GM10248 (cell line): Measurements from ENCODE around the gene MINPP1.

Experiments
- CTCF ChIA-PET: fragments of 300-600 bp; sonication (Branson Sonifier 250); formaldehyde crosslinking; extraction: SDS; loops from one replicate; lab custom pipeline; 2021; ENCODE audit warnings: antibody characterized with exemption; lab: Yijun Ruan, JAX
- POLR2A ChIA-PET: fragments of 350-650 bp; sonication (Branson Sonifier 250); formaldehyde crosslinking; extraction: SDS; loops from one replicate; lab custom pipeline; 2020; ENCODE audit warnings: antibody characterized with exemption; lab: Yijun Ruan, JAX
- DNase-seq: peaks from one replicate; pipeline ENCODE4 v3.0.0; 2012; ENCODE audit errors: extremely low spot score
- CTCF ChIP-seq: IDR thresholded peaks from 2 replicates; pipeline ENCODE4 v1.5.1; 2012; ENCODE audit warnings: mild to moderate bottlenecking, low read depth; ENCODE audit errors: extremely low read depth, missing control alignments, control extremely low read depth

Gene MINPP1

GRCh38 chr10:87565010-87565409 is 60.3 kb downstream of the MINPP1 start:
- POLR2A ChIA-PET = no interaction called here
- DNase-seq = no peak
- CTCF ChIA-PET = no interaction called here
- no peak for TF ChIP-seq CTCF

- DNase-seq = no peak
- POLR2A ChIA-PET = no interaction called here
- no peak for TF ChIP-seq CTCF
- CTCF ChIA-PET = interaction anchor here (1.4 kb wide), 1 partner anchor 20 kb away, joined by 3 read pairs; no protein-coding TSS in a partner anchor
Measured at GRCh38 chr10:87575851-87576250, 71.2 kb downstream of the MINPP1 start.

GRCh38 chr10:87578160-87578841 is 73.6 kb downstream of the MINPP1 start:
- TF ChIP-seq CTCF = no peak
- no peak for DNase-seq
- POLR2A ChIA-PET = no interaction called here
- CTCF ChIA-PET = interaction anchor here (1.3 to 1.7 kb wide), 2 partner anchors 15 to 24 kb away, joined by 3 to 6 read pairs; no protein-coding TSS in a partner anchor

- no peak for TF ChIP-seq CTCF
- no peak for DNase-seq
- POLR2A ChIA-PET = no interaction called here
- CTCF ChIA-PET = interaction anchor here (1.3 to 1.7 kb wide), 2 partner anchors 14 to 23 kb away, joined by 3 to 6 read pairs; no protein-coding TSS in a partner anchor
Measured at GRCh38 chr10:87578842-87579401, 74.2 kb downstream of the MINPP1 start.

- ChIA-PET POLR2A (no interaction called here), CTCF (no interaction called here)
- DNase-seq = no peak
Measured at GRCh38 chr10:87579563-87579962, 74.9 kb downstream of the MINPP1 start.

GRCh38 chr10:87580016-87580415 is 75.3 kb downstream of the MINPP1 start:
- DNase-seq = no peak
- TF ChIP-seq CTCF = no peak
- CTCF ChIA-PET = no interaction called here
- POLR2A ChIA-PET = no interaction called here

More at GRCh38 chr10:87579563-87579962, 74.9 kb downstream of the MINPP1 start:
- TF ChIP-seq CTCF = no peak
